Activated naive CD4-positive, alpha-beta T cell treated with anti-CD3 and anti-CD28 coated beads, Interleukin-2, amount 50 U/mL, for 16 hours (primary cell): ENCODE results near the gene ZNF630.
"Not testable (repeated sequence)": the region's sequence is repeated elsewhere in the genome, so short reads cannot be mapped to it uniquely, and the experiment has no call there.

Source experiments
- DNase-seq: peaks from one replicate; pipeline ENCODE4 v3.0.0-alpha.2; 2020

The ZNF630 gene

GRCh38 chrX:48028091-48028490 lies 43.3 kb downstream of the ZNF630 start:
- DNase-seq: no peak

- DNase-seq: not testable (repeated sequence)
Measured at GRCh38 chrX:48027545-48027944, 43.9 kb downstream of the ZNF630 start.

GRCh38 chrX:48025561-48025960 lies 45.9 kb downstream of the ZNF630 start:
- DNase-seq: peak; percentile 22

- no peak for DNase-seq
Measured at GRCh38 chrX:48022738-48023137, 48.7 kb downstream of the ZNF630 start.

- no peak for DNase-seq
Measured at GRCh38 chrX:48022100-48022499, 49.3 kb downstream of the ZNF630 start.

- DNase-seq: peak; percentile 83
Measured at GRCh38 chrX:48021026-48021900, 50.2 kb downstream of the ZNF630 start.

- peak; percentile 38 for DNase-seq
Measured at GRCh38 chrX:48020472-48020871, 51.0 kb downstream of the ZNF630 start.

GRCh38 chrX:48019892-48020291 lies 51.5 kb downstream of the ZNF630 start:
- not testable (repeated sequence) for DNase-seq

- not testable (repeated sequence) for DNase-seq
Measured at GRCh38 chrX:48016583-48017310, 54.7 kb downstream of the ZNF630 start.

GRCh38 chrX:48009445-48009960 lies 61.9 kb downstream of the ZNF630 start:
- DNase-seq: not testable (repeated sequence)
